HG02571 (cell line): ENCODE results near the gene KATNIP.

Experiments
- ATAC-seq: cut with Tn5 transposase; IDR thresholded peaks from one replicate; pipeline ENCODE4 v1.9.1; 2021; ENCODE audit warnings: mild to moderate bottlenecking, moderate library complexity; ENCODE audit not compliant: unreplicated experiment

Gene KATNIP

DNA sequence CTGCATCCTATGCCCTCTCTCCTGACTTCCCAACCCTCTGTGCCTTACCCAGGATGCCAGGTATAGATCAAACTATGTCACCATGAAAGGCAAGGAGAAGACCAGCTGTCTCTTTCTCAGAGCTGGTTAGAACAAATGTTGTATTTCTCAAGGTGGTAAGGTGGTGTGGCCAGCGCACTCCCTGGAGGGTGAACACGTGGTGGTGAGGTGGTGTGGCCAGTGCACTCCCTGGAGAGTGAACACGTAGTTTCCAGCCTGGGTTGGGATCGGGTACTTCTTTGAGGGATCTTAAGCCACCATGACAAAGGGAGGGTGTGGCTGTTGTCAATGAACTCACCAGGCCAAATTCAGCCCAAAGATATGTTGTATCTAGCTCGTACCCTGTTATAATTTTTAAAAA lies 26.8 kb downstream of the KATNIP start:
- no peak for ATAC-seq

DNA sequence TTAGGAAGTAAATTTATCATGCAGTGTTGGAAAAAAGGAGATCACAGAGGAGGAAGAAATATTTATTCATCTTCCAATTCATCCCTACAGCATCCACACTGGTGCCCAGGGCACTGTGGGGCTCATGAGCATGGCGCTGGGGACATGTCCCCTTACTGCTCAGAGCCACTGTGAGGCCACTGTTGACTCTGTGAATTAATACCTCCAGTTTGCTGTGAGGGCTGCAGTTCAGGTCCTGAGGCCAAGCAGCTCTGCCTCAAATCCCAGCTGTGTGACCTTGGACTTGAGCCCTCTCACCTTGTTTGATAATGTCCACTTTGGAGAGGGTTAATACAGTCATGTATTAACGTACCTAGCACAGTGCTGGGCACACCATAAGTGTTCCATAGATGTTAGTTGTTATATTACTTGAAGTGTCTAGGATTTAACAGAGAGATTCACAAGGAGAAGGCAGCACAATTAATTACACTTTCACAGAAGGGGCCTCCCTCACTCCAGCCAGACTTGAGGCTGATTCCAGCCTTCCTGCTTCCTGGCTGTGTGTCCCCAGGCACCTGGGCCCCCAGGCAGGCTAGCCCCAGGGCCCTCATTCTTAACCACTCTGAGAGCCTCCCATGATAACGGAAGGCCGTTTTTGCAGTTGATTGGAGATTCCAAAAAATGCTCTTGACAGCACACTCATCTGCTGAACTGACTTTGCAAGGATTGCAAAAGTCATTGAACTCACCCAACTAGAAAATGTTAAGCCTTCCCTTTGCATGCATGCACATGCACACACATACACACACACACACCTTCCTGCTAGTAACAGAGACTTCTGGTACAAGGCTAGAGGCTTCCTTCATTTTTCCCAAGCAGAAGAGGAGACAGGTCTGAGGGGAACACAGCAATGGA lies 29.4 kb downstream of the KATNIP start:
- ATAC-seq: no peak

DNA sequence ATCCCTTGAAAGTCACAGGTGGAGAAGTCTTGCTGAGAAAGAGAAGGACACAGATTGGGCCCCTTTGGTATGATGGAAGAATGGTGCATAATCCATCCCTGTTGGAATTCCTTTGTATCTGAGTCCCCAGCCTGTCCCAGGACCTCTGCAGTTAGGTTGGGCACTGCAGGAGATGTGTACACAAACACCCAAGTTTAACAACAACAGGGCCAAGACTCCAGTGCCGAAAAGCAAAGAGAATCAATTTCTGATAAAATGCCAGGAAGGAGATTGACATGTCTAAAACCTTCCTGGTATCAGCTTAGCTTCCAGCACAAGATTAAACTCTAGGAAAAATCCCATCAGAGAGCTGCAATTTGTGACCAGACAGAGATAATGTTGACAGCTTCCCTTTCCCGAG lies 32.9 kb downstream of the KATNIP start:
- ATAC-seq: no peak

DNA sequence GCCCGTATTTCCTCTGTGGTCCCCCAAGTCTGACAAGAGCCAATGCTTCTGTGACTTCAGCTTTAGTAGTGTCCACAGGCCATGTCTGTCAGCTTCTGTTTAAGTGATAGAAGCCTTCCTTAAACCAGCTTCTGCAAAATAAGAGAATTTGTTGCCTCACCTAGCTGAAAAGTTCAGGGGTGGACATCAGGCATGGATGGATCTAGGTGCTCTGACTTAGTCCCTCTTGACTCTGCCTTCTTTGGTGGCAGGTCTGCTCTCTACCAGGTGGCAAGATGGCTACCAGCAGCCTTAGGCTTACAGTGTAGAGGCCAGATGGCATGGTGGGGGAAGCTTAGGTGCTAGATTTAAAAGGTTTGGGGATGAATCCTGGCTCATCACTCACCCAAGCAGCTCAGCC lies 33.7 kb downstream of the KATNIP start:
- no peak for ATAC-seq

DNA sequence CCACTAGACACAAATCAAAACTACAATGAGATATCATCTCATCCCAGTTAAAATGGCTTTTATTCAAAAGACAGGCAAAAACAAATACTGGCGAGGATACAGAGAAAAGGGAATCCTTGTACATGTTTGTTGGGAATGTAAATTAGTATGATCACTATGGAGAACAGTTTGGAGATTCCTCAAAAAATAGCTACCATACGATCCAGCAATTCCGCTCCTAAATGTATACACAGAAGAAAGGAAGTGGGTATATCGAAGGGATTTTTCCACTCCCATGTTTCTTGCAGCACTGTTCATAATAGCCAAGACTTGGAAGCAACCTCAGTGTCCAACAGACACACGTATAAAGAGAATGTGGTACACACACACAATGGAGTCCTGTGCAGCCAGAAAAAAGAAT lies 35.3 kb downstream of the KATNIP start:
- ATAC-seq: no peak

DNA sequence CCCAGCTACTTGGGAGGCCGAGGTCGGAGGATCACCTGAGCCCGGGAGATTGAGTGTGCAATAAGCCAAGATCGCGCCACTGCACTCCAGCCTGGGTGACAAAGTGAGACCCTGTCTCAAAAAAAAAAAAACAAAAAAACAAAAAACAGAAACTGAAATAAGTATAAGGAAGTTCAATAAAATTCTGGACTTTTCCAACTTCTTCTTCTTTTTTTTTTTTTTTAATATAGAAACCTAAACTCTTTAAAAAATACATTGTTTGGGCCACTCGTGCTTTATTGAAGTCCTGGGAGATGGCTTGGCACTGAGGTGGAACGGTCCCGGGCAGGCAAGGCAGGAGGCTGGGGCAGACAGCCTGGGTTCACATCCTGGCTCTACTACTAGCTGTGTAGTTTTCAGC lies 36.8 kb downstream of the KATNIP start:
- no peak for ATAC-seq

DNA sequence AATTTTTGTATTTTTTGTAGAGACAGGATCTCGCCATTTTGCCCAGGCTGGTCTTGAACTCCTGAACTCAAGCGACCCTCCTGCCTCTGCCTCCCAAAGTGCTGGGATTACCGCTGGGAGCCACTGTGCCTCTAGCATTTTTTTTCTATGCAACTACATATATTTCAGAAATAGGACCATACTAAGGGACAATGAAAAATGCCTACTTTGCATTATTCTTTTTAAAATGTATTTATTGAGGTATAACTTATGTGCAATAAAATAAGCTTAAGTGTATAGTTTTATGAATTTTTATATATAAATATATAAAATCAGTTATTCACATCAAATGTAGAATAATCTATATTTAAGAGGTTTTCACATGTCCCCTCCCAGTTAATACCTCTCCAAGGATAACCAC lies 38.1 kb downstream of the KATNIP start:
- ATAC-seq: no peak

DNA sequence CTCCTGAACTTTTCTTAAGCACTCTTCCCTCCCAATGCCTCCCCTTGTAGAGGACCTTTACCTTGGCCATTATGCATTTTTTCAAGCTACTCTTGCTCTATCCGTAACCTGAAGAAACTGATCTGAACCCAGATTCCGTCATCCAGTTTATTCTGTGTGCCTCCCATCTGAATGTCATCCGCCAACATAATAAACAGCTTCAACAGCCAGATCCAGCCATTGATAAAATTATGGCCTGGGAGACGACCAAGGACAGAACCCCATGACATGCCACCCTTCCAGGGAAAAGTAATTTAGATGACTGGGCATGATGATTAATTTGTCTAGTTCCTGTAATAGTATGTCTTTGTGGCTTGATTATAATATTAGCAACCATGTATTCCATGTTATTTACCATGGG lies 41.9 kb downstream of the KATNIP start:
- no peak for ATAC-seq

DNA sequence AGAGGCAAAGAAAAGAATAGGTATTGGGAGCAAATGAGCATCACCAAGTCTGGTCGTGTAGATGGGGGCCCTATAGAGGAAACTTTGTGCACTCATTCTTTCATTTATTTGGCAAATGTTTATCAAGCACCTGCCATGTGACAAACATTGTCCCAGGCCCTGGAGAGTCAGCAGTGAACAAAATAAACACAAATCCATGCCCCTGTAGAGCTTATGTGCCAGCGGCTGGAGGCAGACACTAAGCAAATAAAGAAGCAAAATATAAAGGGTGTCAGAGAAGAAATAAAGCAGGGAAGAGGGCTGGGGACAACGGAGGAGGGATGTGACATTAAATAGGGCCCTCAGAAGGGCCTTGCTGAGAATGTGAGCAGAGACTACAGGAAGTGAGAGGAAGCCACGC lies 45.5 kb downstream of the KATNIP start:
- no peak for ATAC-seq

DNA sequence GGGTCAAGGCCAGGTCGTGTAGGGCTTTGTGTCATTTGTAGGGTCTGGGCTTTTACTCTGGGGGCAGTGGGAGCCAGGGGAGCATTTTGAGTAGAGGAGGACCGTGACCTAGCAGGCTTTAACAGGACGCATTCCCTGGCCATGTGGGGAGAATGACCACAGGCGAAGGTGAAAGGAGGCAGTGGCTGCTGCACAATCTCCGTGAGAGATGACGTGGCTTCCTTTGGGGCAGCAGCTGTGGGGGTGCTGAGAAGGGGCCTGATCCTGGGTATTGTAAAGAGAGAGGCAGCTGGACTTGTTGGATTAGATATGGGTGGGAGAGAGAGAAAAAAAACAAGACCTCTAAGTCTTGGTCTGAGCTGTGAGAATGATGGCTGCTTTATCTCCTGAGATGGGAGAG lies 46.0 kb downstream of the KATNIP start:
- no peak for ATAC-seq

DNA sequence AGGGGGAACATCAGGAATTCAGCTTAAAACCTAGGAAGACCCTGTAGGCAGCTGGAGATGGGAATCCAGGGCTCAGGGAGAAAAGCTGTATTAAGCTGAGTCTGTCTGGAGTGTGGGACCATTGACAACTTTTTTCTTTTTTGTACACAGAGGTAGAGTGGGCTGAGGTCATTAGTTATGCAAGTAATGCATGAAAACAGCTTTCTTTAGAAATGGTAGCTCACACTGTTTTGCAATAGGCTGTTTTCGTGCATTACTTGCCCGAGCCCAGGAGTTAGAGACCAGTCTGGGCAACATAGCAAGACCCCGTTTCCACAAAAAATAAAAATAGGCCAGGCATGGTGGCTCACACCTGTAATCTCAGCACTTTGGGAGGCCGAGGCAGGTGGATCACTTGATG lies 46.5 kb downstream of the KATNIP start:
- ATAC-seq: no peak

DNA sequence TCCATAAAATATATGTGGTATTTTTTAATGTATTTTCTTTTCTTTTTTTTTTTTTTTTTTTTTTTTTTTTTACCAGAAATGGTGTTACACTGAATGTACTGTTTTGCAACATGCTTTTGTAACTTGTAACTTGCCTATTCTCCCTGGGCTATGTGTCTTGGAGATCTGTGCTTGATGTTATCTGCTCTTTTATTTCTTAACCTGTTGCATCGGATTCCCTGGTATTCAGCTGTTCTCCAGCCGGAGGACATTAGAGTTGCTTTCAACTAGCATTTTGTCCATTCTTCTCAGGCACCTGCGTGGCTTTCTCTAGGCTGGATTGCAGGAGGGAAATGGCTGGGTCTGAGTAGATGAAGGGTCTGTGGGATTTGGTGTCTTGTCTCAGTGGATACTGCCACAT lies 47.4 kb downstream of the KATNIP start:
- ATAC-seq: no peak

DNA sequence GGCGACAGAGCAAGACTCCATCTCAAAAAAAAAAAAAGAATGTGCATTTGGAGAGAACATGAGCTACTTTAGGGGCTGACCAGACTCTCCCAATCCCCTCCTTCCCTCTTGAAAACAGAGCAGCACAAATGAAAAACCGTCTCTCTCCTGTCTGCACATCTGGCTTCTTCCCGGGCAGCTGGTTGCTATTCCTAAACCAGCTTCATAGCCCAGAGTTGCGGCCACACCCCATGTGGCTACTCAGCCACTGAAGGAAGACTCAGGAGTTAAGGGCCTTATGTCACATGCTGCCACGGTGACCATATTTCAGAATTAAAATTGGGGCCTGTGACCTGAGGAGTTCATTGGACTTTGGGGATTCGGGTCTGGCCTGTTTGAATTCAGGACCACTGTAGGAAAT lies 48.3 kb downstream of the KATNIP start:
- ATAC-seq: no peak

DNA sequence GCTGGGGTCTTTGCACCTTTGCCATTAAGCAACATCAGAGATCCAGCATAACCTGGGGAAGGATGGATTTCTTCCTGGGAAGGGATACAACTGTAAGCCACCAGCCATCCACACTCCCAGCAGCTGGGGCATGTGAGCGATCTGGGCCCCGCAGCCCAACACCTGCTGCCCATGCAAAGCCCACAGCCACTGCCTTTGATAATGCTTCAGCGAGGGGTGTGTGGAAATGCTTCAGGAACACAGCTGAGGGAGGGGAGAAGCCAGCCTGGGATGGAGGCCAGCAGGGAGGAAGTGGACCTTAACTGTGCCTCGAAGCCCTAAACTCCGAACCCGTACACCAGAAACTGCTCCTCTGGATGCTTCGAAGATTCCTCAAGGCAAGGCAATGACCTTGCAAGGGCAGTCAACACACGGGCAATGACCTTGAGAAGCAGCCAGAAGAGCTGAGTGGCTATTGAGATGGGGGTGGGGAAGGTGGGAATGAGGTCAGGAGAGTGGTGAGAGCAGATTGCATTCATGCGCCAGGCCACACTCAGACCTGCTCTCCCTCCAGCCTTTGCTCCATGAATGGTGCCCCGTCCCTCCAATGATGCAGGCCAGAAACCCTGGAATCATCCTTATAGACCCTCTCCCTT lies 49.1 kb downstream of the KATNIP start:
- no peak for ATAC-seq

DNA sequence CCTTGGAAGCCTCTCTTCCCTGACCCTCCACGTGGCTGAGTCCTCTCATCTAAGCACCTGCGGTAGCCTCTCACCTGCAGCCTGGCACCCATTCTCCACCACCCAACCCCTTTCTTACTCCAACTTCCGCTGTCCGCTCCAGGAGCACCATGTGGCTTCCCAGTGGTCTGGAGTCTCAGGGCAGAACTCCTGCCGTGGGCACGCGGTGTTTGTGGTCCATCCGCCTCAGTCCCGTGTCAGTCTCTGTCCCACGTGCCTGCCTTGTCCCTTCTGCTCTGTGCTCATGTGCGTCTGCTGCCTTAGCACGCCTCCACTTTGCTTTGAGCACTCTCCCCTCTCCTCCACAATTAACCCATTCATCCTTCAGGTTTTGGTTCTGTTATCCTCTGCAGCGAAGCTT lies 49.7 kb downstream of the KATNIP start:
- ATAC-seq: no peak
